ENCODE results near the gene STK26. TPM values are rescaled to one million over a fixed set of nuclear protein-coding genes. Genes with fewer than 3 reads are reported as not detected.

STK26 gene
- 31.6 and 36.2 TPM in 2 replicates for total RNA-seq

DNA sequence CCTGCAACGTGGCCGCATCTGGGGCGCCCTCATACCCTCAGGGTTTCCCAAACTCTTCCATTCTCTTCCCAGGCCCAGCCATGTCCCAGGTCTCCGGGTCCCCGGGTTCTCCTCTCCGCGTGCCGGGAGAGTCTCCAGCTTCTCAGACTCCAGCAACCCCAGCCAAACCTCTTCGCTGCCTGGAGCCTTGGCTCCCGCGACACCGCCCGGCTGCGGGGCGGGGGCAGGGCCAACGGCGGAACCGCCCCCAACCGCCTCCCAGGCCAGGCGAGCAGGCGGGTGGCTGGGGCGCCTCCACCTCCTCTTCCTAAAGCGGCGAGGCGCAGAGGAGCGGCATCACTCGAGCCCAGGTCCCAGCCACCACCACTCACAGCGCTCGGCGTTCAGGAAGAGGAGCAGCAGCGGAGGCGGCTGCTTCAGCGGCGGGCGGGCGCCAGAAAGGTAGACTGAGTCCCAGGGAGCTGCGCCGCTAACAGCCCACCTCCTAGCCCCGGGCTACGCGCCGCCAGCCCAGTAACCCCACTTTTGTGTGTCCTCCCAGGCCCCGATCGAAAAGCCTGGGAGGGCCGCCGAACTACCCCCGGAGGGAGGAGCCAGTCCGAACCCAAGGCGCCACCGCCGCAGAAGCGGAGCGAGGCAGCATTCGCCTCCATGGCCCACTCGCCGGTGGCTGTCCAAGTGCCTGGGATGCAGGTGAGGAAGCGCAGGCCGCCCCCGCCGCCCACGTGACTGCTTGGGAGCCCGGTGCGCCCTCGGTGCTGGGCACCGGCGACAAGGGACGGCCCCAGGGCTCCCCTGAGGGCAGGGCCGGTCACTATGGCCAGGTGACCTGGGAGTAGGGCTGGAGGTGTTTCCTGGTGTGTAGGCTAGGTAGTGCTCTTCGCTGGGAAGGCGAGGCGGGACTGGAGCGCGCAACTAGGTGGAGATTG lies at the start of gene STK26:
Gene STK26, plus strand, starts transcription at position 336 of the 929 bp plus-strand sequence. Its CDS starts 316 bp downstream, at position 652.

Other genes with a start within 250 kb of the STK26 start
- gene FRMD7, start 104.7 kb downstream of the STK26 start, total RNA-seq = 1.6 and 1.8 TPM in 2 replicates
- 35.1 and 35.5 TPM in 2 replicates for gene RAP2C, start 196.1 kb downstream of the STK26 start, total RNA-seq

Measured in articular chondrocyte of knee joint (primary cell).